GM12878 (cell line): ENCODE measurements around the gene TCF4. TPM values are rescaled to one million over a fixed set of nuclear protein-coding genes. Genes with fewer than 3 reads are reported as not detected.

Source experiments
- ATAC-seq: fragments of 200-7000 bp; cut with Tn5 transposase; 3 replicates; pipeline ENCODE4 v1.9.1; 2020; ENCODE audit warnings: mild to moderate bottlenecking, moderate library complexity
- BruUV-seq: library from RNA; stranded (reverse); fragments of 400-500 nt; replicated peaks from 2 replicates; lab custom pipeline; 2021; lab: Mats Ljungman, UMichigan
- CTCF ChIA-PET: fragments of 300-600 bp; sonication (Branson Sonifier 250); formaldehyde crosslinking; extraction: SDS; loops from one replicate; lab custom pipeline; 2021; ENCODE audit warnings: inconsistent platforms; lab: Yijun Ruan, JAX
- POLR2A ChIA-PET: fragments of 350-600 bp; formaldehyde crosslinking; extraction: SDS; loops from one replicate; lab custom pipeline; 2021; ENCODE audit warnings: inconsistent platforms; lab: Charles Lee
- RAD21 ChIA-PET: fragments of 300-600 bp; sonication (Branson Sonifier 250); formaldehyde crosslinking; loops from one replicate; lab custom pipeline; 2023; ENCODE audit warnings: antibody characterized with exemption; ENCODE audit not compliant: unreplicated experiment; lab: Charles Lee
- SMC1A ChIA-PET: fragments of 300-600 bp; sonication (Branson Sonifier 250); formaldehyde crosslinking; loops from one replicate; lab custom pipeline; 2023; ENCODE audit not compliant: unreplicated experiment, uncharacterized antibody; lab: Charles Lee
- DNase-seq: peaks from one replicate; pipeline ENCODE4 v3.0.0-alpha.2; 2011; ENCODE audit warnings: low read depth, low spot score
- FAIRE-seq: peaks from 3 replicates; lab custom pipeline; 2011; peaks lifted over from hg19 to GRCh38; lab: Jason Lieb, UNC
- H2AFZ ChIP-seq: 2 replicates; pipeline ENCODE4 v1.6.0; 2011; ENCODE audit warnings: low read depth, low read length, control low read depth; ENCODE audit not compliant: control insufficient read depth
- H3K27ac ChIP-seq: 2 replicates; pipeline ENCODE4 v1.5.1; 2011; ENCODE audit warnings: control low read depth; ENCODE audit not compliant: control insufficient read depth, insufficient read depth
- H3K27me3 ChIP-seq, 2 experiments: replicated peaks in 1 of 2; 2 replicates each; pipeline versions ENCODE4 v1.6.0 to v1.6.1; 2011; ENCODE audit warnings: low read length in 1 of 2; ENCODE audit not compliant: control insufficient read depth in 2 of 2, insufficient read depth in 2 of 2
- H3K36me3 ChIP-seq, 2 experiments: 2 replicates each; pipeline ENCODE4 v1.5.1; 2011; ENCODE audit warnings: low read length in 1 of 2; ENCODE audit not compliant: control insufficient read depth in 2 of 2, insufficient read depth in 2 of 2
- H3K4me1 ChIP-seq: 2 replicates; pipeline ENCODE4 v1.6.1; 2011; ENCODE audit warnings: mild to moderate bottlenecking, low read length, moderate library complexity, mixed read lengths; ENCODE audit not compliant: control insufficient read depth, insufficient read depth
- H3K4me2 ChIP-seq: 2 replicates; pipeline ENCODE4 v1.6.0; 2011; ENCODE audit warnings: control low read depth; ENCODE audit not compliant: control insufficient read depth, insufficient read depth
- H3K4me3 ChIP-seq: fragments of 200-600 bp; sonication (generic); 2 replicates; pipeline ENCODE4 v1.5.1; 2016
- H3K79me2 ChIP-seq: 2 replicates; pipeline ENCODE4 v1.6.0; 2011; ENCODE audit warnings: low read length; ENCODE audit not compliant: control insufficient read depth, insufficient read depth
- H3K9ac ChIP-seq: 2 replicates; pipeline ENCODE4 v1.8.0; 2011; ENCODE audit warnings: low read length, control low read depth, mixed read lengths; ENCODE audit not compliant: control insufficient read depth, insufficient read depth
- H3K9me3 ChIP-seq: replicated peaks from 3 replicates; pipeline ENCODE4 v1.5.1; 2011; ENCODE audit warnings: mild to moderate bottlenecking, low read length; ENCODE audit not compliant: control insufficient read depth, insufficient read depth
- H4K20me1 ChIP-seq: 2 replicates; pipeline ENCODE4 v1.6.0; 2011; ENCODE audit not compliant: control insufficient read depth, insufficient read depth
- ATF2 ChIP-seq: IDR thresholded peaks from 2 replicates; pipeline ENCODE4 v1.6.1; 2012; ENCODE audit warnings: low read length, inconsistent platforms
- BACH1 ChIP-seq: fragments of 450-650 bp; IDR thresholded peaks from 2 replicates; pipeline ENCODE4 v1.6.1; 2017; ENCODE audit warnings: mild to moderate bottlenecking, borderline replicate concordance
- CBX5 ChIP-seq: sonication (generic); IDR thresholded peaks from 2 replicates; pipeline ENCODE4 v1.6.1; 2016; ENCODE audit warnings: low read depth, moderate library complexity, mild to moderate bottlenecking, inconsistent platforms
- E2F4 ChIP-seq: IDR thresholded peaks from 2 replicates; pipeline ENCODE4 v1.6.1; 2012; ENCODE audit warnings: low read depth, low read length, improper control_type of control experiment
- IRF3 ChIP-seq: fragments of 450-650 bp; IDR thresholded peaks from 2 replicates; pipeline ENCODE4 v1.6.1; 2014; ENCODE audit warnings: mild to moderate bottlenecking
- MEF2B ChIP-seq: fragments of 450-650 bp; IDR thresholded peaks from 2 replicates; pipeline ENCODE4 v1.6.1; 2018; ENCODE audit warnings: mild to moderate bottlenecking, moderate library complexity; ENCODE audit not compliant: partially characterized antibody, poor library complexity, severe bottlenecking
- RB1 ChIP-seq: fragments of 450-650 bp; formaldehyde crosslinking; IDR thresholded peaks from 2 replicates; pipeline ENCODE4 v1.6.1; 2017; ENCODE audit warnings: mild to moderate bottlenecking, borderline replicate concordance
- STAT3 ChIP-seq: IDR thresholded peaks from 2 replicates; pipeline ENCODE4 v1.6.1; 2011; ENCODE audit warnings: low read depth, low read length, improper control_type of control experiment
- TAF1 ChIP-seq: IDR thresholded peaks from 2 replicates; pipeline ENCODE4 v1.6.1; 2011; ENCODE audit warnings: mild to moderate bottlenecking, low read depth, low read length, borderline replicate concordance
- USF1 ChIP-seq: IDR thresholded peaks from 2 replicates; pipeline ENCODE4 v1.6.1; 2011; ENCODE audit warnings: borderline replicate concordance, low read depth, mild to moderate bottlenecking, moderate library complexity, mixed read lengths, low read length; ENCODE audit not compliant: insufficient read depth; ENCODE audit errors: extremely low read length
- ZNF384 ChIP-seq: IDR thresholded peaks from 2 replicates; pipeline ENCODE4 v1.6.1; 2012; ENCODE audit warnings: low read depth, mild to moderate bottlenecking, low read length, improper control_type of control experiment, borderline replicate concordance
- WGBS: methylation state at CpG from one replicate; pipeline ENCODE4 v1.1.6; 2016; ENCODE audit warnings: low lambda C conversion rate; ENCODE audit not compliant: insufficient replicate concordance, insufficient coverage; ENCODE audit errors: missing lambda C conversion rate; 5-methylcytosine and 5-hydroxymethylcytosine counted together
- in situ Hi-C: fragments of 300-500 bp; cut with MboI; formaldehyde crosslinking; loops from 9 replicates; pipeline ENCODE4 v1.14.3; 2018; ENCODE audit warnings: mixed read lengths
- intact Hi-C: fragments of 100-400 bp; cut with micrococcal nuclease; formaldehyde crosslinking; loops from one replicate; pipeline ENCODE4 v1.14.2; 2022; ENCODE audit not compliant: unreplicated experiment
- polyA plus RNA-seq, 11 experiments: library from polyadenylated mRNA; depleted of rRNA in 4 of 11; unstranded in 6 of 11; stranded (reverse) in 5 of 11; fragments of >200 nt; fragmentation: Nextera tagmentation in 4 of 11; fragmentation: Illumina TruSeq in 1 of 11; extraction: Ambion mirVana in 4 of 11; extraction: Trizol in 1 of 11; gene quantifications; 1 replicate in 1 of 11; 2 replicates in 10 of 11; pipeline versions ENCODE4 v1.2.1 to v1.2.3, GENCODE V29; 2011 to 2016; ENCODE audit warnings: inconsistent platforms in 2 of 11, missing spikeins in 2 of 11, low read depth in 1 of 11
- total RNA-seq, 4 experiments: library from RNA; depleted of rRNA in 3 of 4; stranded (reverse); fragments of >200 nt in 3 of 4; fragmentation: Illumina TruSeq in 1 of 4; extraction: Trizol in 1 of 4; gene quantifications; 2 replicates each; pipeline versions ENCODE4 v1.2.1 to v1.2.3, GENCODE V29; 2013 to 2021

Gene TCF4
- total and polyA plus RNA-seq, 10 of the 15 experiments (the other 5 are each of a cell fraction or from before 2014, with no cell fraction given): 15.2 to 94.0 (median 31.5) TPM

- FAIRE-seq (no peak), ATAC-seq (no peak), DNase-seq (no peak)
- SMC1A ChIA-PET: interaction anchor here (0.7 to 0.8 kb wide), 2 partner anchors 8 to 883 kb away, joined by 3 read pairs; no protein-coding TSS in a partner anchor
- H3K36me3 ChIP-seq: no peaks in the 10 kb centered on the region
- H3K27me3 ChIP-seq: no peaks in the 10 kb centered on the region
- H3K4me3 ChIP-seq: no peak overlapping the region
- POLR2A ChIA-PET: no interaction called here
- H4K20me1 ChIP-seq: no peaks in the 10 kb centered on the region
- no peaks in the 10 kb centered on the region for H3K9me3 ChIP-seq
- H3K9ac ChIP-seq: no peak overlapping the region
- H2AFZ ChIP-seq: no peak overlapping the region
- no TSS peak for BruUV-seq
- CTCF ChIA-PET: no interaction called here
- 5% methylated on average over 1 of the region's 1 CpG for WGBS
- in situ Hi-C loops: no loop called here
- H3K4me1 ChIP-seq: no peaks in the 10 kb centered on the region
- RAD21 ChIA-PET: no interaction called here
- TF ChIP-seq E2F4: no peak
- no peak for TF ChIP-seq BACH1
- no peak for TF ChIP-seq RB1
- no peak for TF ChIP-seq CBX5
- no peak for TF ChIP-seq USF1
- TF ChIP-seq ZNF384: no peak
- TF ChIP-seq IRF3: no peak
- TF ChIP-seq TAF1: no peak
- no peak for TF ChIP-seq MEF2B
- TF ChIP-seq STAT3: no peak
- TF ChIP-seq ATF2: no peak
- H3K27ac ChIP-seq: no peak overlapping the region
- no peaks in the 10 kb centered on the region for H3K79me2 ChIP-seq
- intact Hi-C loops: no loop called here
- H3K4me2 ChIP-seq: no peak overlapping the region
These were observed 39.0 kb upstream of the TCF4 start for GRCh38 chr18:55627007-55627406.
